Duodenal mucosa (tissue), 2 donors: ENCODE data around the gene ZNF664.

Experiments used
- H3K27ac ChIP-seq: one replicate; pipeline ENCODE4 v1.7.0; 2013; ENCODE audit warnings: low read depth, low read length
- H3K27me3 ChIP-seq, 2 donors: one replicate each; pipeline ENCODE4 v1.7.0; 2013; ENCODE audit warnings: low read length in 2 of 2, control low read depth in 1 of 2; ENCODE audit not compliant: insufficient read depth in 2 of 2, control insufficient read depth in 1 of 2
- H3K36me3 ChIP-seq, 2 donors: one replicate each; pipeline ENCODE4 v1.7.0; 2013; ENCODE audit warnings: low read length in 2 of 2, control low read depth in 1 of 2; ENCODE audit not compliant: insufficient read depth in 2 of 2, control insufficient read depth in 1 of 2
- H3K4me1 ChIP-seq, 2 donors: one replicate each; pipeline ENCODE4 v1.7.0; 2013; ENCODE audit warnings: low read length in 2 of 2, control low read depth in 1 of 2; ENCODE audit not compliant: insufficient read depth in 2 of 2, control insufficient read depth in 1 of 2
- H3K4me3 ChIP-seq, 2 donors: one replicate each; pipeline ENCODE4 v1.7.0; 2013; ENCODE audit warnings: low read length in 2 of 2, low read depth in 1 of 2
- H3K9ac ChIP-seq, 2 donors: one replicate each; pipeline ENCODE4 v1.7.0; 2013; ENCODE audit warnings: low read length in 2 of 2, low read depth in 1 of 2
- H3K9me3 ChIP-seq, 2 donors: one replicate each; pipeline ENCODE4 v1.7.0; 2013; ENCODE audit warnings: low read length in 2 of 2, control low read depth in 1 of 2; ENCODE audit not compliant: control insufficient read depth in 1 of 2

ZNF664 gene

DNA sequence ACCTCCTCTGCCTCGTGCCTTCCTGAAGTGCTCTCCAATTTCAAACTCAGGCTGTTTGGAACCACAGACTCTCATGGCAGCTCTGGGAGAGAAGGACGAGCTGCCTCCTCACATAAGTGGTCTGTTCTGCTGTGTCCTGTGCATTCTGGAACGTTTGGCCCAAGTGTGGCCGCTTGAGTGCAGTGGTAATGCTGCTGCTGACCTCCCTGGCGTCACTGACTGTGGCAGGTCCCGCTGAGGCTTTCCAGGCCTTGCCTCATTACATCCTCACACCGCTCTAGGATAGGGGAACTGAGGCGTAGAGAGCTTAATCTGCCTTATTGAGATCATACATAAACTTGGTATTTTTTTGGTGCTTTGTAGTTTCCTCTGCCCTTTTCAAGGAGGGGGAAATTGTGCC is 14.6 kb upstream of the ZNF664 start:
- Histone ChIP-seq H3K9me3 (no peaks in the 10 kb centered on the region), H3K9ac (no peak overlapping the region), H3K4me1 (peaks cover 15 to 16% of the 10 kb centered on the region in 2 donors), H3K27me3 (no peaks in the 10 kb centered on the region), H3K36me3 (no peaks in the 10 kb centered on the region), H3K27ac (no peak overlapping the region), H3K4me3 (no peak overlapping the region)

DNA sequence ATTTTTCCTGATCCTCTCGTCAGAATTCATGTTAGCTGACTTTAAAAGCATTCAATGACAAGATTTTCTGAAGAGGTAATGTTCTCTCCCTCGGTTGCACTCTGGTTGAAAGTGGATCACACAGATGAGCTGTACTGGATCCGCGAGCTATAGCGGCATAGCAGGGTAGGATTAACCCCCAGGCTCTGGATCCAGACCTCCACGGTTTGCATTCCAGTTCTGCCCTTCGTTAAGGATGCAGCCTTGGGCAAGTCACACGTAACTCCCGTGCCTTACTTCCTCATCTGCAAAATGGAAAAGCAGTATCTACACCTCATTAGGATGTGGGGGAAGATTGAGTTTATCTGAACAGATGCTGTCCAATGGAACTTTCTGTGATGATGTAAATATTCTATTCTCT is 14.1 kb upstream of the ZNF664 start:
- Histone ChIP-seq H3K27ac (no peak overlapping the region), H3K4me1 (peaks cover 16% of the 10 kb centered on the region in 2 donors), H3K9ac (no peak overlapping the region), H3K4me3 (no peak overlapping the region), H3K9me3 (no peaks in the 10 kb centered on the region), H3K36me3 (no peaks in the 10 kb centered on the region), H3K27me3 (no peaks in the 10 kb centered on the region)

DNA sequence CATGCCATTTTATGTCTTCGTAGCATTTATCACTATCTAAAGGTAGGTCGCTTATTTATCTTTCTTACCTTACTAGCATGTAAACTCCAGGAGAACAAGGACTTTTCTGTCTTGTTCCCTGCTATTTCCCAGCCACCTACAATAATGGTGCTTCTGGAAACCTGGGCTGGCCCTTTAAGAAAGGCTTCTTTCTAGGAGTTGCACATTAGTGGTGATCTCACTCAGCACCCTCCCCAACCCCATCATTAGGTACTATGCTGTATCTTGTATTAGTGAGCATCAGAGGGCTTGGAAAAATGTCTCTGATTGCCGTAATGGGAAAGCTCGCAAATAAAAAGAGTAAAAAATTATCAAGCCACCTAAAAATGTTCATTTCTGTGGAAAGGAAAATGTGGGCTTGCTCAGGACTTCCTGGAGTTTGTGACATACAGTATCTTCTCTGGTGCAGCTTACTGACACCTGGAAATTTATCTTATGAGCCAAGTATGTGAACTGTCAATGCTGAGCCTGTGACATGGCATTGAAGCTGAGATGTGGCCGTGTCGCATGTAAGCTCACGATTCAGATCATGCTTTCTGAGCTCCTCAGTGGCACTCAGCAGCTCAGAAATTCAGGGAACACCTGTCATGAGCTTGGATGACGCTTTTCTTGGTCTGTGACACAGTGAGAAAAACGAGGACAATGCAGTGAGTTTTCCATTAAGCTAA is 12.8 kb upstream of the ZNF664 start:
- H3K4me3 ChIP-seq: no peak overlapping the region
- no peaks in the 10 kb centered on the region for H3K27me3 ChIP-seq
- H3K36me3 ChIP-seq: no peaks in the 10 kb centered on the region
- H3K9me3 ChIP-seq: no peaks in the 10 kb centered on the region
- H3K9ac ChIP-seq: no peak overlapping the region
- H3K27ac ChIP-seq: no peak overlapping the region
- H3K4me1 ChIP-seq: peaks cover 16 to 18% of the 10 kb centered on the region in 2 donors

DNA sequence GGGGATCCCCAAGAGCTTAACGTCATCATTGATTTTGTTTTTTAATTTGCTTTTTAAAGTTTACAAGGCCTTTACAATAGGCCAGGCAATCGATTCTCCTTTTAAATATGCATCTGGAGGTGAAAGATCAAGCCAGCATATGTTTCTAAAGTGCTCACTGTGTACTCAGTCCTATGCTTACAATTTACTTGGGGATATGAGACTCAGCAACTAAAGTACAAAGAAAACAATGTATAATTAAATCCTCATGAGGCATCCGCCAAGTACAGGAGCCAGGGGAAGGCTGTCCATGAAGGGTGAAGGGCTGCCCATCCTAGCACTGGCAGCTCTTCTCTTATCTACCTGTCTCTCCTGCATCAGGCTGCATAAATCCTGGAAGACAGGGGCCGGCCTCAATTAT is 12.2 kb upstream of the ZNF664 start:
- H3K27me3 ChIP-seq: no peaks in the 10 kb centered on the region
- no peak overlapping the region for H3K4me3 ChIP-seq
- H3K9ac ChIP-seq: no peak overlapping the region
- H3K27ac ChIP-seq: no peak overlapping the region
- peaks cover 16 to 21% of the 10 kb centered on the region in 2 donors for H3K4me1 ChIP-seq
- no peaks in the 10 kb centered on the region for H3K36me3 ChIP-seq
- no peaks in the 10 kb centered on the region for H3K9me3 ChIP-seq

DNA sequence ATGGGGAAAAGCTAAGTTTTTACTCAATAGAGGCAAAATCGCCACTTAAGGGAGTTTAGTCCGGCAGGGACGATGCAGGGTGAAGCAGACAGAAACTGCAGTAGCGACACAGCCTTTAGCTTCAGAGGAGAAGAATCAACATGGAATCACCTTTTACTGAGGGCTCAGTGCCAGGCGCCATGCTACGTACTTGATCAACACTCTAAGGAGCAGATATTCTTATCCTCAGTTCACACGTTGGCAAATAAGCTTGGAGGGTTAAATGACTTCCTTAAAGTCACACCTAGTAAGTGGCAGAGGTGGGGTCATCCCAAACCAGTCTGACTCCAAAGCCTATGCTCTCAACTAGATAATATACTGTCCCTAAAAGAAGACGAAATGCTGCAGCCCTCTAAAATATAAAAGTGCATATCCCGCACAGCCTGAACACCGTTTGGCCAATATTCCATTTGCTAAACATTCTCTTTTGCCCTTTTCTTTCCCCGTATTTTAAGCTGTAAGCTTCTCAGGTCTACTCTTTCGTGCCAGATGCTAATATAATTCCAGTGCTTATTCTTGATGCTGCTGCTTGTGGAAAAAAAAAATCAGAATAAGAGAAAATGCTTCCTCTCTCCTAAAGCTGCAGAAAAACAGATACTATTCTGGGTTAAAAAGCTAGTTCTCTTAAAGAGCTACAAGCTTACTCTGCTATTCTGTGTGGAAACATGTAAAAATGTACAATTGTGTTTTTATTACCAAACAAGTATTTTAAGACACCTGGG is 11.2 kb upstream of the ZNF664 start:
- no peak overlapping the region for H3K4me3 ChIP-seq
- no peaks in the 10 kb centered on the region for H3K27me3 ChIP-seq
- H3K36me3 ChIP-seq: no peaks in the 10 kb centered on the region
- no peaks in the 10 kb centered on the region for H3K9me3 ChIP-seq
- no peak overlapping the region for H3K27ac ChIP-seq
- no peak overlapping the region for H3K9ac ChIP-seq
- H3K4me1 ChIP-seq: peaks cover 16 to 21% of the 10 kb centered on the region in 2 donors

DNA sequence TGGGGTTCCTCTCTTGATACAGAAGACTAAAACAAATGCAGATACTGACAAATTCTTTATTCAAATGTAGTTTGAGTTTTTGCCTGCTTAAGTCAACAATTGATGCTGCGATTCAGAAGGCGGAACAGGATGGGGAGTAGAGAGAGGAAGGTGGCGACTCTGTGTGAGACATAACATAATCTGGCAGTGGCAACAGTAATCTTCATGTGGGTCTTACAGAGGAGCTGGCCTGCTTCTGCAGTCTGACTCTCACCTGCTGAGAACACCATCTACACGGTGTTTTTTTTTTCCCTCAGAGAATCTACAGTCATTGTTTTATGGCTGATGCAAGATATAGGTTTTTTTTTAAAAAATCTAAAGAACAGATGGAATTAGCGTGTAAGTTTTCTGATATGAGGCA is 10.5 kb upstream of the ZNF664 start:
- no peak overlapping the region for H3K4me3 ChIP-seq
- H3K27ac ChIP-seq: no peak overlapping the region
- no peaks in the 10 kb centered on the region for H3K36me3 ChIP-seq
- H3K27me3 ChIP-seq: no peaks in the 10 kb centered on the region
- peaks cover 16 to 21% of the 10 kb centered on the region in 2 donors for H3K4me1 ChIP-seq
- no peaks in the 10 kb centered on the region for H3K9me3 ChIP-seq
- no peak overlapping the region for H3K9ac ChIP-seq

DNA sequence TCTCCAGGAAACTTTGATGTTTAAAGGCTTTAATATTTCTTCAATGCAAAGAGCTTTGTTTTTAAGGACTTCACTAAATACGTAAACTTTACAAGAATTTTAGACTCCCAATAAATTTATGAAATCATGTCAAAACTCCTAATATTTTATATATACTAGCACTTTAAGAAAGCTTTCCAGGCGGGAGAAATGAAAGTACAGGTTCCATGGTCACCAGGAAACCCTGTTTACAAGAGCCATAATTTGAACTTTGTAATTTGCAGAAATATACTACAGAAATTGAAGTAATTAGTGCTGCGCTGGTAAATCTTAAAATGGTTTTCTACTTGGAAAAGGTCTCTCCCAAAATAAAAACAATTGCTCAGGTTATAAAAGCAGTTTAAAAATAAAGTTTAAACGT is 9.2 kb upstream of the ZNF664 start:
- no peak overlapping the region for H3K27ac ChIP-seq
- no peaks in the 10 kb centered on the region for H3K27me3 ChIP-seq
- H3K9ac ChIP-seq: peak overlapping the region in 1 of 2 donors; percentile 4
- peaks cover 16 to 21% of the 10 kb centered on the region in 2 donors for H3K4me1 ChIP-seq
- no peaks in the 10 kb centered on the region for H3K9me3 ChIP-seq
- H3K4me3 ChIP-seq: no peak overlapping the region
- no peaks in the 10 kb centered on the region for H3K36me3 ChIP-seq

DNA sequence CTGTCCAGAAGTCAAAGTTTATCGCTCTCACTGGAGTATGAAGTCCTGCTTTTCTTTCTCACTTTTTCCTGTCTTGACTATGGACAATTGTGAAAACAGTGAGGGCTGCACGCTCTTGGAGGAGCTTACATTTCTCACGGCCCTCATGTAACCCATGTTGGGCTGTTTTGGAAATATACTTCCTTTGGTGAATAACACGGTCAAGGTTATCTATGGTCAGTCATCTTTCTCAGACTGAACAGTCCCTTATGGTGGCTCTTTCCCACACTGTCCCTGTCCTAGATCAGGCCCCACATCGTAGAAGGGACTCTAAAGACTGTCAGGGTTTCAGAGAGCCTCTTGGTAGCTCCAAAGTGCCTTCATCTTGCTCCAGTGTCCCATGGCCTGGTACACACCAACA is 7.6 kb upstream of the ZNF664 start:
- no peaks in the 10 kb centered on the region for H3K9me3 ChIP-seq
- H3K4me1 ChIP-seq: peaks cover 16 to 21% of the 10 kb centered on the region in 2 donors
- H3K36me3 ChIP-seq: no peaks in the 10 kb centered on the region
- no peak overlapping the region for H3K4me3 ChIP-seq
- no peaks in the 10 kb centered on the region for H3K27me3 ChIP-seq
- no peak overlapping the region for H3K9ac ChIP-seq
- no peak overlapping the region for H3K27ac ChIP-seq

DNA sequence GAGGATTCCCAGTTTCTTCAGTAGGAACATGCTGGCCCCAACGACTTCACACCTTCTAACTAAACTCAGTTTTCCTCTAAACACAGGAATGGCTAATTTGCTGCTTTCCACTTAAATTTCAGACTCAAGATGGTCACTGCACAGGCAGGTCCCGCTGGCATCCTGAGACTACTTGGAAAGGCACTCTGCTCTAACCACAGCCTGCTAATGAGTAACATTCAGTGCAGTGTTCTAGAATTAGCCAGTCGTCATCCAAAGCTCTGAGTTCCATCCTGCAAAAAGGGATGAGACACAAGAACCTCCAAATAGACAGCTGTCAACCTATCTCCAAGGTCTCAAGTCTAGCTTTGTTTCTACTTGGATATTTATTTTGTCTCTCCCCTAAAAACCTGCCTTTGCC is 6.4 kb upstream of the ZNF664 start:
- Histone ChIP-seq H3K4me1 (peaks cover 11 to 15% of the 10 kb centered on the region in 2 donors), H3K9ac (no peak overlapping the region), H3K9me3 (no peaks in the 10 kb centered on the region), H3K4me3 (no peak overlapping the region), H3K27me3 (no peaks in the 10 kb centered on the region), H3K36me3 (no peaks in the 10 kb centered on the region), H3K27ac (no peak overlapping the region)

DNA sequence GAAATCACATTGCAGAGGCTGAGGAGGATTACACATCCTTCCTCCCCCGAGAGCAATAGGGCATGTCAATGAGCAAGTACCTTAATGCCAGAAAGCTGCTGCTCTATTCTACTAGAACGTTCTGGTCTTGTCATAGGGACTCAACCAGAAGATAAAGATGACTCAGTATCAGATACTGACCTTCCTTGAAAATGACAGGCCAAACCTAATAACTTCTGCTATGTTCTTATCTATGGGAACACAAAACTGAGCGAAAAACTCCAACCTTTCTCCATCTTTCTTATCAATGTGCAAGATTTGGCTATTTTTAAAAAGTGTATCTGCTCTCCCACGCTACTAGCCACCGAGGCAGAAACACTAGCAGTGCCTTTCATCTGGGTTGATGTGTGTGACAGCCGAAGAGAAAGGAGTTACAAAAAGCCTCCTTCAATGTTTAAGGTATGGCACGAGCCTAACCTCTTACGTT is 5.9 kb upstream of the ZNF664 start:
- no peaks in the 10 kb centered on the region for H3K9me3 ChIP-seq
- H3K27ac ChIP-seq: no peak overlapping the region
- H3K36me3 ChIP-seq: no peaks in the 10 kb centered on the region
- H3K9ac ChIP-seq: no peak overlapping the region
- H3K4me1 ChIP-seq: peaks cover 7 to 12% of the 10 kb centered on the region in 2 donors
- no peaks in the 10 kb centered on the region for H3K27me3 ChIP-seq
- H3K4me3 ChIP-seq: no peak overlapping the region
